ENCODE results near the gene KSR1.
"Not testable (repeated sequence)": the region's sequence is repeated elsewhere in the genome, so short reads cannot be mapped to it uniquely, and the experiment has no call there.

Gene KSR1

GRCh38 chr17:27419156-27419555 is 37.1 kb upstream of the KSR1 start:
- no peak overlapping the region for H3K4me3 ChIP-seq (ENCODE audit: low read depth in 1 of 2, low read length in 2 of 2)
- no peaks in the 10 kb centered on the region for H3K9me3 ChIP-seq (ENCODE audit: control insufficient read depth in 1 of 2, low read length in 2 of 2)
- H3K4me1 ChIP-seq (ENCODE audit: control insufficient read depth in 1 of 2, insufficient read depth in 2 of 2, low read length in 2 of 2), result no peaks in the 10 kb centered on the region
- H3K27me3 ChIP-seq (ENCODE audit: low read depth, low read length), result no peaks in the 10 kb centered on the region
- no peak overlapping the region for H3K27ac ChIP-seq (ENCODE audit: low read length)
- H3K36me3 ChIP-seq (ENCODE audit: control insufficient read depth in 1 of 2, insufficient read depth in 2 of 2, low read length in 2 of 2), result no peaks in the 10 kb centered on the region

DNA sequence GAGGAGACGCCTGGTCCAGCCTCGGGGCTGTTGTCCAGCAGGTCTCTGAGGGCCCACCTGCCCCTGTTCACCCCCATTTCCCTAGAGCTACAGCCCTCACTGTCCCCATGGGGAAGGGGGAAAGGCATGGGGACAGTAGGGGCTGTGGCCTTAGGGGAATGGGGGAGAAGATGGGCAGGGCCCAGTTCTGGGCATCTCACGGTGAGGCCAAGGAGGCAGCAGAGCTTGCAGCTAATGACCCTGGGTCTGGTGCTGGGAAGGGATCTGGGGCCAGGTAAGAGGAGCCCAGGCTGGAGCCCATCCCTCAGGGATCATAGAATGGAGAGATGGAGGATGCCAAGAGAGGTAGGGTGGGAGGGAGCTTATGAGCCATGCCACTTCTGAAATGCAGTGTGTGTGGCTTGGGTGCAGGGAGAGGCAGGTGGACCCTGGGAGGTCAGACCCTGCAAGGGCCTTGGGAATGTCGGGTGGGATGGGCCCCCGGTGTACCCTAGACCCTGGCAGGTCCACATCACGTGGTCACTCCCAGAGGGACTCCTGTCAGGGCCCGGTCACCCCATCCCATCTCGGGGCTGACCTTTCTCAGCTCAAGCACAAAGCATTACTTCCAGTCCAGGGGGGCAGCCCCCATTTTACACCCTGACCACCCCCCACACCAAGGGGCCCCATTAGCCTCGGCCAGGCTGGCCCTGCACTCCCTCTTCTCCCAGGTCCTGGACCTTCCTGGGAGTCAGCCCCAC is 35.9 kb upstream of the KSR1 start:
- no peak overlapping the region for H3K27ac ChIP-seq (ENCODE audit: low read length)
- no peaks in the 10 kb centered on the region for H3K27me3 ChIP-seq (ENCODE audit: low read depth, low read length)
- H3K4me1 ChIP-seq (ENCODE audit: control insufficient read depth in 1 of 2, insufficient read depth in 2 of 2, low read length in 2 of 2), result no peaks in the 10 kb centered on the region
- H3K9me3 ChIP-seq (ENCODE audit: control insufficient read depth in 1 of 2, low read length in 2 of 2), result no peaks in the 10 kb centered on the region
- H3K4me3 ChIP-seq (ENCODE audit: low read depth in 1 of 2, low read length in 2 of 2), result no peak overlapping the region
- no peaks in the 10 kb centered on the region for H3K36me3 ChIP-seq (ENCODE audit: control insufficient read depth in 1 of 2, insufficient read depth in 2 of 2, low read length in 2 of 2)

GRCh38 chr17:27421111-27421510 is 35.1 kb upstream of the KSR1 start:
- no peak overlapping the region for H3K27ac ChIP-seq (ENCODE audit: low read length)
- no peaks in the 10 kb centered on the region for H3K36me3 ChIP-seq (ENCODE audit: control insufficient read depth in 1 of 2, insufficient read depth in 2 of 2, low read length in 2 of 2)
- H3K27me3 ChIP-seq (ENCODE audit: low read depth, low read length), result no peaks in the 10 kb centered on the region
- no peaks in the 10 kb centered on the region for H3K9me3 ChIP-seq (ENCODE audit: control insufficient read depth in 1 of 2, low read length in 2 of 2)
- no peaks in the 10 kb centered on the region for H3K4me1 ChIP-seq (ENCODE audit: control insufficient read depth in 1 of 2, insufficient read depth in 2 of 2, low read length in 2 of 2)
- no peak overlapping the region for H3K4me3 ChIP-seq (ENCODE audit: low read depth in 1 of 2, low read length in 2 of 2)

DNA sequence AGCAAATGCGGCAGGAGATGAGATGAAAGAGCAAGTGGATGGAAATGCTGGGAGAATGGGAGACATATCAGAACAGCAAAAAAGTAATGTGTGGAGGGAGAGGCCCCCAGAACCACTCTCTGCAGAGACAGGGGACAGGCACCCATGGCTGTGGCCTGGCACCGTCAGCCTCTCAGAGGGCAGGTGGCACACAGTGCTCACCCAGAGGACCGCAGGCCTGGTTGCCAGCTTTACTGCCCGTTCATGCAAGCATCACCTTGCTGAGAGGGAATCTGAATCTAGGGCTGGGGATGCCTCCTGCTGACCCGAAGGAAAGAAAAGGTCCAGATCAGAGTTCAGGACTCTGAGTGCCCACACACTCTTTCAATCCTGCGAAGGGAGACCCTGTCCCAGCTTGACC is 34.6 kb upstream of the KSR1 start:
- H3K36me3 ChIP-seq (ENCODE audit: control insufficient read depth in 1 of 2, insufficient read depth in 2 of 2, low read length in 2 of 2); H3K4me1 ChIP-seq (ENCODE audit: control insufficient read depth in 1 of 2, insufficient read depth in 2 of 2, low read length in 2 of 2); H3K4me3 ChIP-seq (ENCODE audit: low read depth in 1 of 2, low read length in 2 of 2); H3K27me3 ChIP-seq (ENCODE audit: low read depth, low read length); H3K27ac ChIP-seq (ENCODE audit: low read length); H3K9me3 ChIP-seq (ENCODE audit: control insufficient read depth in 1 of 2, low read length in 2 of 2): not testable (repeated sequence)

- H3K9me3 ChIP-seq (ENCODE audit: control insufficient read depth in 1 of 2, low read length in 2 of 2), result no peaks in the 10 kb centered on the region
- no peaks in the 10 kb centered on the region for H3K36me3 ChIP-seq (ENCODE audit: control insufficient read depth in 1 of 2, insufficient read depth in 2 of 2, low read length in 2 of 2)
- no peaks in the 10 kb centered on the region for H3K27me3 ChIP-seq (ENCODE audit: low read depth, low read length)
- H3K4me3 ChIP-seq (ENCODE audit: low read depth in 1 of 2, low read length in 2 of 2), result no peak overlapping the region
- no peak overlapping the region for H3K27ac ChIP-seq (ENCODE audit: low read length)
- no peaks in the 10 kb centered on the region for H3K4me1 ChIP-seq (ENCODE audit: control insufficient read depth in 1 of 2, insufficient read depth in 2 of 2, low read length in 2 of 2)
Observed at GRCh38 chr17:27422601-27423000, 33.6 kb upstream of the KSR1 start.

DNA sequence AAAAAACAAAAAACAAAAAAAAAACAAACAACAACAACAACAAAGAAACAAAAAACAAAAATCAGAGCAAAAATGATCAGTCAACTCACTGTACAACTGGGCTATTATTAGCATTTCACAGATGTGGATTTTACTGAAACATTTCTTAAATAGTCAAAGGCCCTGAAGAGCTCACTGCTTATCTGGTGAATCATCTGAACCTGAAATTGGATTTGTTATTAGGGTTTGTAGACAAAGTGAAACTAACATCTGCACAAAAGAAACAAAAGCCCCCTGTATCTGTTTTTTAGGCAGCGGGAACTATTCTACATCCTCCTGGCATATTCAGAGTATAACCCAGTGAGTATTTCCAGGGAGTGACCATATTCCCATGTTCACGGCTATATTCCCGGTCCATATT is 32.6 kb upstream of the KSR1 start:
- Histone ChIP-seq H3K9me3 (ENCODE audit: control insufficient read depth in 1 of 2, low read length in 2 of 2) (no peaks in the 10 kb centered on the region), H3K4me3 (ENCODE audit: low read depth in 1 of 2, low read length in 2 of 2) (no peak overlapping the region), H3K27me3 (ENCODE audit: low read depth, low read length) (no peaks in the 10 kb centered on the region)

GRCh38 chr17:27424516-27424915 is 31.7 kb upstream of the KSR1 start:
- Histone ChIP-seq H3K4me1 (ENCODE audit: control insufficient read depth in 1 of 2, insufficient read depth in 2 of 2, low read length in 2 of 2) (no peaks in the 10 kb centered on the region), H3K27ac (ENCODE audit: low read length) (no peak overlapping the region), H3K9me3 (ENCODE audit: control insufficient read depth in 1 of 2, low read length in 2 of 2) (no peaks in the 10 kb centered on the region), H3K4me3 (ENCODE audit: low read depth in 1 of 2, low read length in 2 of 2) (no peak overlapping the region), H3K36me3 (ENCODE audit: control insufficient read depth in 1 of 2, insufficient read depth in 2 of 2, low read length in 2 of 2) (no peaks in the 10 kb centered on the region), H3K27me3 (ENCODE audit: low read depth, low read length) (no peaks in the 10 kb centered on the region)

More for the DNA sequence above, 32.6 kb upstream of the KSR1 start:
- Histone ChIP-seq H3K27ac (ENCODE audit: low read length) (no peak overlapping the region), H3K4me1 (ENCODE audit: control insufficient read depth in 1 of 2, insufficient read depth in 2 of 2, low read length in 2 of 2) (no peaks in the 10 kb centered on the region), H3K36me3 (ENCODE audit: control insufficient read depth in 1 of 2, insufficient read depth in 2 of 2, low read length in 2 of 2) (no peaks in the 10 kb centered on the region)

DNA sequence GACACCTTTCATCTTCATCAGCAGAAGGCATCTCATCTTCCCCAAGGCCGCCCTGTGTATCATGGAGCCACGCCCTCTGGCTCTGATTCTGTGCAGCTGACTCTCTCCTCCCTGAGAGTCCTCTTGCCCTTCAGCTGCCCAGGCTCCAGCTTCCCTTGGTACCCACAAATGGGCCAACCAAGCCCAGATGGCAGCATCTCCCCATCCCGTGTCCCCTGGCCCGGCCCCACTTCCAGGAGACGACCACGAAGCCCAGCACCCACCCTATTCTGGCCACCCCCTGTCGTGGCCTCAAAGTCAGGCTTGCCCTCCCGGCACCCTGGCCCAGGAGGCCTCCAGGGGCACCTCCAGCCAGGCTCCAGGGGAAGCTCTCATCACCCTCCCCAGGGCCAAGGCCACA is 31.3 kb upstream of the KSR1 start:
- no peak overlapping the region for H3K27ac ChIP-seq (ENCODE audit: low read length)
- no peaks in the 10 kb centered on the region for H3K9me3 ChIP-seq (ENCODE audit: control insufficient read depth in 1 of 2, low read length in 2 of 2)
- no peak overlapping the region for H3K4me3 ChIP-seq (ENCODE audit: low read depth in 1 of 2, low read length in 2 of 2)
- H3K27me3 ChIP-seq (ENCODE audit: low read depth, low read length), result no peaks in the 10 kb centered on the region
- no peaks in the 10 kb centered on the region for H3K4me1 ChIP-seq (ENCODE audit: control insufficient read depth in 1 of 2, insufficient read depth in 2 of 2, low read length in 2 of 2)
- H3K36me3 ChIP-seq (ENCODE audit: control insufficient read depth in 1 of 2, insufficient read depth in 2 of 2, low read length in 2 of 2), result no peaks in the 10 kb centered on the region

DNA sequence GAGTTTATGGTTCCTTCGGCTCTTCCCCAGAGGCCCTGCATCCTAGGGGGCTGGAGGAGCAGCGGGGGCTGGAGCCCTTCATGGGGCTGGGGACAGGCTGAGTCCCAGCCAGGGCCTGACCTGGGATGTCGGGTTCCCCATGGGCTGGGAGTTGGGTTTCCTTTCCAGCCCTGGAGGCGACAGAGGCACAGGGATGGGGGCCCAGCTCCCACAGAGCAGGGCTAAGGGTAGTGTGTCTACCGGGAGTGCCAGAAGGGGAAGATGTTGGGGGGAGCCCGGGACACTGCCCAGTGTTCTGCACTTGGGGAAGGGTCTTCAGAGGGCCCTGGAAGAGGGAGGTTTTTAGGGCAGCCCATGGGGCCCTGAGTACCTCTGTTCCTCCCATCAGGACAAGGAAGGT is 30.7 kb upstream of the KSR1 start:
- H3K4me3 ChIP-seq (ENCODE audit: low read depth in 1 of 2, low read length in 2 of 2); H3K4me1 ChIP-seq (ENCODE audit: control insufficient read depth in 1 of 2, insufficient read depth in 2 of 2, low read length in 2 of 2); H3K27ac ChIP-seq (ENCODE audit: low read length); H3K36me3 ChIP-seq (ENCODE audit: control insufficient read depth in 1 of 2, insufficient read depth in 2 of 2, low read length in 2 of 2); H3K27me3 ChIP-seq (ENCODE audit: low read depth, low read length); H3K9me3 ChIP-seq (ENCODE audit: control insufficient read depth in 1 of 2, low read length in 2 of 2): not testable (repeated sequence)

DNA sequence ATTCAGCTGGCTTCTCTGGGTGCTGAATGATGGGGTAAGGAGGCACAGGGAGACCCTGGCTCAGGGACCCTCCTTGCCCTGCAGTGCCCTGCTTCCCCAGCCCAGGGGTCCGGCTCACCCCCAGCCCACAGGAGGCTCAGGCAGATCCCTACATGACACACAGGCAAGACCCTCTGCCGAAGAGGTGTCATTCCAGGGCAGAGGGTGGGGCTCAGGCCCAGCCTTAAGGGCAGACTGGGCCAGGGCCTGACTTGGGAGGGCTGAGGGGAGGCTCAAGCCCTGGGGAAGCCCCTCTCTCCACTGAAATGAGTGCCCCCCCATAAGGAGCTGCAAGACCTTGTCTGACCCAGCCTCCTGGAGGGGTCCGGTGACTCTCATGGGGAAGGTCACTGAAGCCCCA is 30.3 kb upstream of the KSR1 start:
- no peaks in the 10 kb centered on the region for H3K36me3 ChIP-seq (ENCODE audit: control insufficient read depth in 1 of 2, insufficient read depth in 2 of 2, low read length in 2 of 2)

GRCh38 chr17:27426471-27426870 is 29.8 kb upstream of the KSR1 start:
- not testable (repeated sequence) for H3K4me1 ChIP-seq (ENCODE audit: control insufficient read depth in 1 of 2, insufficient read depth in 2 of 2, low read length in 2 of 2)

More for the DNA sequence above, 30.3 kb upstream of the KSR1 start:
- no peaks in the 10 kb centered on the region for H3K27me3 ChIP-seq (ENCODE audit: low read depth, low read length)
- H3K4me3 ChIP-seq (ENCODE audit: low read depth in 1 of 2, low read length in 2 of 2), result no peak overlapping the region
- H3K27ac ChIP-seq (ENCODE audit: low read length), result no peak overlapping the region
- no peaks in the 10 kb centered on the region for H3K9me3 ChIP-seq (ENCODE audit: control insufficient read depth in 1 of 2, low read length in 2 of 2)
- no peaks in the 10 kb centered on the region for H3K4me1 ChIP-seq (ENCODE audit: control insufficient read depth in 1 of 2, insufficient read depth in 2 of 2, low read length in 2 of 2)

DNA sequence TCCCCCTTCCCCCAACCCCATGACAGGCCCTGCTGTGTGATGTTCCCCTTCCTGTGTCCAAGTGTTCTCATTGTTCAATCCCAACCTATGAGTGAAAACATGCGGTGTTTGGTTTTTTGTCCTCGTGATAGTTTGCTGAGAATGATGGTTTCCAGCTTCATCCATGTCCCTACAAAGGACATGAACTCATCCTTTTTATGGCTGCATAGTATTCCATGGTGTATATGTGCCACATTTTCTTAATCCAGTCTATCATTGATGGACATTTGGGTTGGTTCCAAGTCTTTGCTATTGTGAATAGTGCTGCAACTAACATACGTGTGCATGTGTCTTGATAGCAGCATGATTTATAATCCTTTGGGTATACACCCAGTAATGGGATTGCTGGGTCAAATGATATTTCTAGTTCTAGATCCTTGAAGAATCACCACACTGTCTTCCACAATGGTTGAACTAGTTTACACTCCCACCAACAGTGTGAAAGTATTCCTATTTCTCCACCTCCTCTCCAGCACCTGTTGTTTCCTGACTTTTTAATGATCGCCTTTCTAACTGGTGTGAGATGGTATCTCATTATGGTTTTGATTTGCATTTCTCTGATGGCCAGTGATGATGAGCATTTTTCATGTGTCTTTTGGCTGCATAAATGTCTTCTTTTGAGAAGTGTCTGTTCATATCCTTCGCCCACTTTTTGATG is 28.9 kb upstream of the KSR1 start:
- H3K36me3 ChIP-seq (ENCODE audit: control insufficient read depth in 1 of 2, insufficient read depth in 2 of 2, low read length in 2 of 2); H3K4me1 ChIP-seq (ENCODE audit: control insufficient read depth in 1 of 2, insufficient read depth in 2 of 2, low read length in 2 of 2); H3K27ac ChIP-seq (ENCODE audit: low read length); H3K9me3 ChIP-seq (ENCODE audit: control insufficient read depth in 1 of 2, low read length in 2 of 2); H3K27me3 ChIP-seq (ENCODE audit: low read depth, low read length); H3K4me3 ChIP-seq (ENCODE audit: low read depth in 1 of 2, low read length in 2 of 2): not testable (repeated sequence)

More at GRCh38 chr17:27426471-27426870, 29.8 kb upstream of the KSR1 start:
- not testable (repeated sequence) for H3K4me3 ChIP-seq (ENCODE audit: low read depth in 1 of 2, low read length in 2 of 2); H3K27me3 ChIP-seq (ENCODE audit: low read depth, low read length); H3K36me3 ChIP-seq (ENCODE audit: control insufficient read depth in 1 of 2, insufficient read depth in 2 of 2, low read length in 2 of 2); H3K27ac ChIP-seq (ENCODE audit: low read length); H3K9me3 ChIP-seq (ENCODE audit: control insufficient read depth in 1 of 2, low read length in 2 of 2)
